Mammary epithelial cell (primary cell): ENCODE data around the gene HINT2.

Experiments
- CTCF ChIP-seq, 2 donors: IDR thresholded peaks in 1 of 2; conservative IDR thresholded peaks in 1 of 2; 2 replicates each; pipeline ENCODE4 v1.5.1; 2011 to 2012; ENCODE audit warnings: inconsistent platforms in 2 of 2, low read length in 2 of 2, mild to moderate bottlenecking in 2 of 2, control low read depth in 1 of 2, low read depth in 1 of 2; ENCODE audit not compliant: insufficient read depth in 1 of 2; ENCODE audit errors: extremely low read depth in 1 of 2
- EZH2 ChIP-seq: IDR thresholded peaks from 2 replicates; pipeline ENCODE4 v1.6.1; 2012; ENCODE audit warnings: low read length, inconsistent platforms, borderline replicate concordance

DNA sequence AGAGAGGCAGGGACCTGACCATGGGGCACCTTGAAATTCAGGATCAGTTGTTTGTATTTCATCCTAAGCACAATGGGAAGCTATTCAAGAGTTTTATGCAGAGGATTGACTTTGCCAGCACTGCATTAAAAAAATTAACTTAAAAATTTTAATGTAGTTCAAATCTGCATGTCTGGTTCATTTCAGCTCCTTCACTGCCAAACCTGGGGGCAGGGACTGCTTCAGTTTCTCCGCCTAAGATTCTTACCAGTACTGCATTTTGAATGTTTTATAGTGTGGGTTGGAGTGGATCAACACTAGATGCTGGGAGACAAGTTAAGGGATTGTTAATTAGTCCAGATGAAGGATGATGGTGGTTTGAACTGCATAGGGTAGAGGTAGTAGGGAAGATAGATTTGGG, 45.1 kb downstream of the HINT2 start:
- no peak for TF ChIP-seq CTCF (conservative IDR thresholded peaks at IDR 0.05 in 1 of 2, IDR thresholded peaks at IDR 0.05 in 1 of 2; ENCODE audit: extremely low read depth in 1 of 2, insufficient read depth in 1 of 2, low read depth in 1 of 2, low read length in 2 of 2)
- no peak for TF ChIP-seq EZH2
